SJSA1 (cell line): ENCODE measurements around the gene PTTG1IP. TPM values are rescaled to one million over a fixed set of nuclear protein-coding genes. Genes with fewer than 3 reads are reported as not detected.

Experiments
- total RNA-seq: library from RNA; depleted of rRNA; stranded (reverse); fragments of >200 nt; shearing (Covaris generic); gene quantifications from 2 replicates; pipeline ENCODE4 v1.2.3, GENCODE V29; 2014; rRNA removed

The PTTG1IP gene
- total RNA-seq, 1 experiment from 2014 or later, result 590 TPM

Other genes starting within 250 kb of the PTTG1IP start
- not detected in 2 replicates for gene KRTAP10-9, start 246.6 kb downstream of the PTTG1IP start, total RNA-seq
- gene KRTAP10-10, start 236.3 kb downstream of the PTTG1IP start, total RNA-seq, result not detected in 2 replicates
- gene KRTAP10-11, start 227.3 kb downstream of the PTTG1IP start, total RNA-seq, result not detected in 2 replicates
- gene KRTAP12-4, start 219.0 kb downstream of the PTTG1IP start, total RNA-seq, result not detected in 2 replicates
- gene KRTAP12-3, start 215.8 kb downstream of the PTTG1IP start, total RNA-seq, result not detected in 2 replicates
- gene KRTAP12-2, start 206.8 kb downstream of the PTTG1IP start, total RNA-seq, result not detected in 2 replicates
- not detected in 2 replicates for gene KRTAP12-1, start 191.5 kb downstream of the PTTG1IP start, total RNA-seq
- not detected in 2 replicates for gene KRTAP10-12, start 176.5 kb downstream of the PTTG1IP start, total RNA-seq
- not detected in 2 replicates for gene TSPEAR, start 162.1 kb downstream of the PTTG1IP start, total RNA-seq
- gene UBE2G2, start 71.9 kb downstream of the PTTG1IP start, total RNA-seq, result 74.7 and 110 TPM in 2 replicates
- gene SUMO3, start 55.6 kb downstream of the PTTG1IP start, total RNA-seq, result 137 and 173 TPM in 2 replicates
- gene ITGB2, start 47.2 kb upstream of the PTTG1IP start, total RNA-seq, result 116 and 120 TPM in 2 replicates
- 25.5 and 31.6 TPM in 2 replicates for gene SLX9, start 66.3 kb upstream of the PTTG1IP start, total RNA-seq
- gene ADARB1, start 200.9 kb upstream of the PTTG1IP start, total RNA-seq, result 6.7 and 7.9 TPM in 2 replicates